Nucleus accumbens (tissue), 56 donors: ENCODE data around the gene SNAI3.

Experiments used
- DNase-seq, 56 donors: peaks; one replicate each; lab custom pipeline; 2025; lab: John Stamatoyannopoulos, UW

The SNAI3 gene

GRCh38 chr16:88686439-88687253 lies at the start of gene SNAI3:
Gene SNAI3, minus strand, starts transcription at chr16:88686507. Its CDS starts 101 bp downstream, at chr16:88686406.
- peak in 35 of 56 donors; percentile 7 to 80 (median 37) for DNase-seq

GRCh38 chr16:88736088-88736487 lies 49.8 kb upstream of the SNAI3 start:
- DNase-seq = no peak

- DNase-seq = no peak
These were observed 49.3 kb upstream of the SNAI3 start for GRCh38 chr16:88735616-88736015.

- DNase-seq = no peak
These were observed 48.8 kb upstream of the SNAI3 start for GRCh38 chr16:88735121-88735520.

- DNase-seq = no peak
These were observed 48.0 kb upstream of the SNAI3 start for GRCh38 chr16:88734361-88734728.

GRCh38 chr16:88733630-88734360 lies 47.5 kb upstream of the SNAI3 start:
- DNase-seq = no peak

- no peak for DNase-seq
These were observed 46.6 kb upstream of the SNAI3 start for GRCh38 chr16:88732961-88733294.

- DNase-seq = no peak
These were observed 46.1 kb upstream of the SNAI3 start for GRCh38 chr16:88732172-88732960.

- DNase-seq = peak in 25 of 56 donors; percentile 11 to 84 (median 51)
These were observed 45.4 kb upstream of the SNAI3 start for GRCh38 chr16:88731699-88732098.

- DNase-seq = no peak
These were observed 44.6 kb upstream of the SNAI3 start for GRCh38 chr16:88730632-88731607.

- no peak for DNase-seq
These were observed 41.6 kb upstream of the SNAI3 start for GRCh38 chr16:88727871-88728270.

GRCh38 chr16:88726981-88727380 lies 40.7 kb upstream of the SNAI3 start:
- no peak for DNase-seq

- no peak for DNase-seq
These were observed 40.1 kb upstream of the SNAI3 start for GRCh38 chr16:88726408-88726749.

- no peak for DNase-seq
These were observed 39.5 kb upstream of the SNAI3 start for GRCh38 chr16:88725609-88726407.

GRCh38 chr16:88724855-88725555 lies 38.7 kb upstream of the SNAI3 start:
- DNase-seq = no peak

- no peak for DNase-seq
These were observed 37.6 kb upstream of the SNAI3 start for GRCh38 chr16:88723911-88724310.

GRCh38 chr16:88723507-88723887 lies 37.2 kb upstream of the SNAI3 start:
- no peak for DNase-seq

GRCh38 chr16:88722784-88723506 lies 36.6 kb upstream of the SNAI3 start:
- DNase-seq = no peak
